Pancreas (tissue), 10 donors: ENCODE data around the gene VWA5A. TPM values are rescaled to one million over a fixed set of nuclear protein-coding genes. Genes with fewer than 3 reads are reported as not detected.
A peak's percentile ranks its signal among the peaks of the same experiment; 100 is the strongest.

Source experiments
- ATAC-seq, 4 donors: fragments of 200-7000 bp; cut with Tn5 transposase; one replicate each; pipeline versions ENCODE4 v1.8.0 to v1.9.1; 2020; ENCODE audit warnings: mild to moderate bottlenecking in 4 of 4, moderate library complexity in 4 of 4
- DNase-seq, 6 donors: peaks; one replicate each; pipeline ENCODE4 v3.0.0-alpha.2; 2020
- FAIRE-seq: peaks from 2 replicates; lab custom pipeline; 2012; peaks lifted over from hg19 to GRCh38; lab: Jason Lieb, UNC
- H3K27ac ChIP-seq, 4 donors: fragments of 200-600 bp; sonication (generic); 1 replicate in 3 of 4; 2 replicates in 1 of 4; pipeline versions ENCODE4 v1.5.0 to v1.8.0; 2020
- H3K27me3 ChIP-seq, 4 donors: fragments of 200-600 bp; one replicate each; pipeline ENCODE4 v1.8.0; 2021
- H3K36me3 ChIP-seq, 3 donors: fragments of 200-600 bp; sonication (generic) in 1 of 3; one replicate each; pipeline versions ENCODE4 v1.5.0 to v1.8.0; 2020 to 2021
- H3K4me1 ChIP-seq, 3 donors: fragments of 200-600 bp; one replicate each; pipeline ENCODE4 v1.8.0; 2021
- H3K4me3 ChIP-seq, 4 donors: fragments of 200-600 bp; sonication (generic) in 2 of 4; one replicate each; pipeline versions ENCODE4 v1.5.0 to v1.8.0; 2020 to 2021
- H3K9me3 ChIP-seq, 4 donors: fragments of 200-600 bp; one replicate each; pipeline ENCODE4 v1.8.0; 2021
- WGBS, 2 donors: extraction: QIAGEN DNeasy Blood & Tissue Kit; methylation state at CpG; one replicate each; pipeline ENCODE4 v1.1.7; 2013; 5-methylcytosine and 5-hydroxymethylcytosine counted together
- intact Hi-C, 3 donors: fragments of 100-400 bp; cut with DNase I; formaldehyde crosslinking; loops; one replicate each; pipeline versions ENCODE4 v1.11.1 to v1.14.2; 2022
- polyA plus RNA-seq, 2 donors: library from polyadenylated mRNA; stranded (reverse); fragments of 200-250 nt; gene quantifications; one replicate each; pipeline ENCODE4 v1.2.3, GENCODE V29; 2013
- total RNA-seq, 6 donors: library from RNA; stranded (reverse); fragmentation: NEBNext Ultra II Directional in 4 of 6; extraction: Animal tissue kit (Norgen Biotek cat#: 25700) in 4 of 6; gene quantifications; one replicate each; pipeline versions ENCODE4 v1.2.1 to v1.2.4, GENCODE V29; 2021 to 2023
- TF ChIP-seq, protein P1 (sequence below), 4 donors: fragments of 200-600 bp; sonication (generic) in 3 of 4; IDR thresholded peaks; one replicate each; pipeline versions ENCODE4 v1.5.0 to v1.8.0; 2021; ENCODE audit warnings: antibody characterized with exemption in 4 of 4
- donor health status: healthy with polysubstance abuse.
- donor health status: DM: no; HTN: no; CAD: no; lungs with moderate emphysema.
- donor health status: DM: no; HTN: no; CAD: no.
- donor health status: control.
- donor health status: control.
- donor health status: Bipolar disorder and iron deficiency.
- donor health status: DM: yes; HTN: yes; CAD: no.
- donor health status: DM: no; HTN: no; CAD: no.
- donor health status: DM: no; HTN: no; CAD: no.
- donor health status: DM: yes; HTN: yes; CAD: no.

Gene VWA5A
- total and polyA plus RNA-seq, 8 donors = 9.6 to 28.7 (median 15.6) TPM

DNA sequence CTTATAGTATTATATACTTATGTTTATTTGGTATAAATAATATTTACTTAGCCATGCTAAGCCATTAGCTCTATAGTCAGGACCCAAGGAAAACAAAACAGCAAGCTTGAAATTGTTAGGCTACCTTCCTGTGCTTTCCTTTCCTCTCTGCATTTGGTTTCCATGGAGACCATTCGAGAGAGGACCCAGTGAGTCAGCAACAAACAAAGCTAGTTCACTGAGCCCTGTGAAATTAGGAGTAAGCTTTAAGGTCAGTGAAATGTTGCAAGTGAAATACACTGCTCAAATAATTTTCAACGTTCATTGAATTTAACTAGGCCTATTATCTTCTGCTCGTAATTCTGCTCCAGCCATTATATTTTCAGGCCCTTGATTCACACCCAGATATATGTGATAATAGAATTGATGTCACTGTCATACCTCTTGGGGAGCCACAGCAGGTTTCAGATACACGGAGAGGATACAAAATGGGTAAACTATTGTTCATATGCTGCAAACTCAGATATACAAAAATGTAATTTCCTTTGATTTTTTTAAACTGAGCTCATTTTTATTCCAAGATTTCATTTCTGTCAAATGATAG, 58.8 kb downstream of the VWA5A start:
- Histone ChIP-seq H3K27me3 (no peaks in the 10 kb centered on the region), H3K4me1 (no peaks in the 10 kb centered on the region), H3K9me3 (no peaks in the 10 kb centered on the region), H3K36me3 (no peaks in the 10 kb centered on the region), H3K27ac (no peak overlapping the region), H3K4me3 (no peak overlapping the region)
- TF ChIP-seq, protein P1, sequence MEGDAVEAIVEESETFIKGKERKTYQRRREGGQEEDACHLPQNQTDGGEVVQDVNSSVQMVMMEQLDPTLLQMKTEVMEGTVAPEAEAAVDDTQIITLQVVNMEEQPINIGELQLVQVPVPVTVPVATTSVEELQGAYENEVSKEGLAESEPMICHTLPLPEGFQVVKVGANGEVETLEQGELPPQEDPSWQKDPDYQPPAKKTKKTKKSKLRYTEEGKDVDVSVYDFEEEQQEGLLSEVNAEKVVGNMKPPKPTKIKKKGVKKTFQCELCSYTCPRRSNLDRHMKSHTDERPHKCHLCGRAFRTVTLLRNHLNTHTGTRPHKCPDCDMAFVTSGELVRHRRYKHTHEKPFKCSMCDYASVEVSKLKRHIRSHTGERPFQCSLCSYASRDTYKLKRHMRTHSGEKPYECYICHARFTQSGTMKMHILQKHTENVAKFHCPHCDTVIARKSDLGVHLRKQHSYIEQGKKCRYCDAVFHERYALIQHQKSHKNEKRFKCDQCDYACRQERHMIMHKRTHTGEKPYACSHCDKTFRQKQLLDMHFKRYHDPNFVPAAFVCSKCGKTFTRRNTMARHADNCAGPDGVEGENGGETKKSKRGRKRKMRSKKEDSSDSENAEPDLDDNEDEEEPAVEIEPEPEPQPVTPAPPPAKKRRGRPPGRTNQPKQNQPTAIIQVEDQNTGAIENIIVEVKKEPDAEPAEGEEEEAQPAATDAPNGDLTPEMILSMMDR (IDR thresholded peaks at IDR 0.05) = no peak
- 45 to 50% methylated on average over 4 of the region's 4 CpGs for WGBS, 2 donors
- no peak for DNase-seq
- intact Hi-C loops = no loop called here
- no peak for FAIRE-seq
- peak in 3 of 4 donors; percentile 34 to 90 (median 73) for ATAC-seq

- H3K36me3 ChIP-seq = no peaks in the 10 kb centered on the region
- H3K27ac ChIP-seq = no peak overlapping the region
- no peaks in the 10 kb centered on the region for H3K27me3 ChIP-seq
- no peak overlapping the region for H3K4me3 ChIP-seq
- TF ChIP-seq, protein P1 (IDR thresholded peaks at IDR 0.05) = no peak
- DNase-seq (no peak), FAIRE-seq (no peak), ATAC-seq (no peak)
- H3K9me3 ChIP-seq = no peaks in the 10 kb centered on the region
- 85 to 93% methylated on average over 5 of the region's 5 CpGs for WGBS, 2 donors
- intact Hi-C loops = no loop called here
- H3K4me1 ChIP-seq = no peaks in the 10 kb centered on the region
Measured at GRCh38 chr11:124176925-124177715, 61.9 kb downstream of the VWA5A start.

GRCh38 chr11:124179310-124179709, 64.1 kb downstream of the VWA5A start:
- Histone ChIP-seq H3K4me3 (no peak overlapping the region), H3K4me1 (no peaks in the 10 kb centered on the region), H3K9me3 (no peaks in the 10 kb centered on the region), H3K27me3 (no peaks in the 10 kb centered on the region), H3K27ac (no peak overlapping the region), H3K36me3 (no peaks in the 10 kb centered on the region)
- TF ChIP-seq, protein P1 (IDR thresholded peaks at IDR 0.05) = no peak
- ATAC-seq (no peak), FAIRE-seq (no peak), DNase-seq (no peak)
- intact Hi-C loops = no loop called here
- 30 to 33% methylated on average over 1 of the region's 1 CpG for WGBS, 2 donors

- DNase-seq (no peak), ATAC-seq (no peak)
- 26 to 34% methylated on average over 3 of the region's 3 CpGs for WGBS, 2 donors
Measured at GRCh38 chr11:124183068-124183467, 67.8 kb downstream of the VWA5A start, which contains the start of gene OR10D3. Gene OR10D3, plus strand, starts transcription at chr11:124183345. Its CDS starts 1,925 bp downstream, at chr11:124185270.

More at GRCh38 chr11:124183068-124183467, 67.8 kb downstream of the VWA5A start, which contains the start of gene OR10D3:
- Histone ChIP-seq H3K36me3 (no peaks in the 10 kb centered on the region), H3K27ac (no peak within 1 kb of the TSS), H3K9me3 (no peaks in the 10 kb centered on the region), H3K4me1 (no peaks in the 10 kb centered on the region), H3K27me3 (no peaks in the 10 kb centered on the region), H3K4me3 (no peak within 1 kb of the TSS)
- intact Hi-C loops = no loop called here
- no peak for FAIRE-seq
- TF ChIP-seq, protein P1 (IDR thresholded peaks at IDR 0.05) = no peak
